Measurements from ENCODE around the gene NOVA2. TPM values are rescaled to one million over a fixed set of nuclear protein-coding genes. Genes with fewer than 3 reads are reported as not detected.

Gene NOVA2
- total RNA-seq, 1 experiment from 2014 or later, result not detected

DNA sequence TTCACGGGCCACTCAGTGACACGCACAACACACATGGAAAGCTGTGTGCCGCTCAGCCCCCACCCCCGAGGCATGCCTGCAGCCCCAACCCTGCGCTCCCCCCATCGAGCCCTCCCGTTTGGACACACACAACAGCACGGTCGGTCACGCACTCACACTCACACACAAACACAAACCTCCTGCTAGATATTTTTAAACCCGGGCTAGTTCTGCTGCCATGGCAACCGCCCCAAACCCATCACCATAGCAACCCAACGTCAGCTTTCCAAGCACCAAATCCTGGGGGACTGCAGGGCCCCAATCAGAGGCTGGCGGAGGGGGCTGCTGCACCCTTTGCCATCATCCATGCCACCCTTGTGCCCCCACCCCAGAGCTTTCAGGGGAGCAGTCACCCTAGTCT lies 2.5 kb upstream of the NOVA2 start:
- intact Hi-C loops (cut with micrococcal nuclease), result no loop called here
- no peaks in the 10 kb centered on the region for H3K9me3 Mint-ChIP-seq (ENCODE audit: unreplicated experiment)
- no peak overlapping the region for H3K27ac Mint-ChIP-seq (ENCODE audit: low read depth, unreplicated experiment)
- H3K36me3 Mint-ChIP-seq (ENCODE audit: insufficient read depth, unreplicated experiment), result no peaks in the 10 kb centered on the region
- no TSS peak for BruUV-seq (replicated peaks)
- DNase-seq (ENCODE audit: unreplicated experiment), result no peak
- ChIA-PET CTCF (interaction anchor here (0.7 kb wide), 1 partner anchor 17 kb away, joined by 3 read pairs; no protein-coding TSS in a partner anchor), POLR2A (no interaction called here)
- peaks cover 11% of the 10 kb centered on the region for H3K4me1 Mint-ChIP-seq (ENCODE audit: insufficient read depth, unreplicated experiment)
- no peak overlapping the region for H3K4me3 Mint-ChIP-seq (ENCODE audit: unreplicated experiment)
- TF ChIP-seq, protein P1, sequence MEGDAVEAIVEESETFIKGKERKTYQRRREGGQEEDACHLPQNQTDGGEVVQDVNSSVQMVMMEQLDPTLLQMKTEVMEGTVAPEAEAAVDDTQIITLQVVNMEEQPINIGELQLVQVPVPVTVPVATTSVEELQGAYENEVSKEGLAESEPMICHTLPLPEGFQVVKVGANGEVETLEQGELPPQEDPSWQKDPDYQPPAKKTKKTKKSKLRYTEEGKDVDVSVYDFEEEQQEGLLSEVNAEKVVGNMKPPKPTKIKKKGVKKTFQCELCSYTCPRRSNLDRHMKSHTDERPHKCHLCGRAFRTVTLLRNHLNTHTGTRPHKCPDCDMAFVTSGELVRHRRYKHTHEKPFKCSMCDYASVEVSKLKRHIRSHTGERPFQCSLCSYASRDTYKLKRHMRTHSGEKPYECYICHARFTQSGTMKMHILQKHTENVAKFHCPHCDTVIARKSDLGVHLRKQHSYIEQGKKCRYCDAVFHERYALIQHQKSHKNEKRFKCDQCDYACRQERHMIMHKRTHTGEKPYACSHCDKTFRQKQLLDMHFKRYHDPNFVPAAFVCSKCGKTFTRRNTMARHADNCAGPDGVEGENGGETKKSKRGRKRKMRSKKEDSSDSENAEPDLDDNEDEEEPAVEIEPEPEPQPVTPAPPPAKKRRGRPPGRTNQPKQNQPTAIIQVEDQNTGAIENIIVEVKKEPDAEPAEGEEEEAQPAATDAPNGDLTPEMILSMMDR (IDR thresholded peaks at IDR 0.05; ENCODE audit: unreplicated experiment), result no peak
- peaks cover 20% of the 10 kb centered on the region for H3K27me3 Mint-ChIP-seq (ENCODE audit: insufficient read depth, unreplicated experiment)

- no peak overlapping the region for H3K4me3 Mint-ChIP-seq (ENCODE audit: unreplicated experiment)
These were observed 1.8 kb upstream of the NOVA2 start for GRCh38 chr19:45975306-45976070.

DNA sequence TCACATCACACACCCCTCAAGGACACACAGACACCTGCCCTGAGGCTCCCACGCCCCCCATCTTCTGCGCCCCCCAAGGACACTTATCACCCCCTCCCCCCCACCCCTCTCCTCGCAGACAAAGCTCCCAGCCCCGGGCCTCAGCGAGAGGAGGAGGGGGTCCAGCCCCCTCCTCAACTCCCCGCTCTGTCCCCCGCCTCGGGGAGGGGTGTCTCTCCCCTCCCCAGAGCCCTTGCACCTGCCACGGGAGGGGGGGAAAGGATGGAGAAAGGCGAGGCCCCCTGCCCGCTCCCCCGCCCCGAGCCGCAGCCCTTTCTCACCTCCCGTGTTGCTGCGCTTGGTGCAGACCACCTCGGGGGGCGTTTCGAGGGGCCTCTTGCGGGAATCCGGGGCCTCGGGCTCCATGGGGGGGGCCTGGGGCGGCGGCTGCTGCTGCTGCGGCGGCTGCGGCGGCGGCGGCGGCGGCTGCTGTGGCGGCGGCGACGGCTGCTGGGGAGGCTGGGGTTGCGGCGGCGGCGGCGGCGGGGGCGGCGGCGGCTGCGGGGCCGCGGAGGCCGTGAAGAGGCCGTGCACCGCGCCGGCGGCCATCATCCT lies 621 bp downstream of the NOVA2 start:
- no peak for DNase-seq (ENCODE audit: unreplicated experiment)
- Mint-ChIP-seq H3K9me3 (ENCODE audit: unreplicated experiment) (no peaks in the 10 kb centered on the region), H3K27me3 (ENCODE audit: insufficient read depth, unreplicated experiment) (peaks cover 48% of the 10 kb centered on the region), H3K4me3 (ENCODE audit: unreplicated experiment) (no peak overlapping the region), H3K4me1 (ENCODE audit: insufficient read depth, unreplicated experiment) (peaks cover 11% of the 10 kb centered on the region), H3K27ac (ENCODE audit: low read depth, unreplicated experiment) (no peak overlapping the region), H3K36me3 (ENCODE audit: insufficient read depth, unreplicated experiment) (no peaks in the 10 kb centered on the region)
- intact Hi-C loops (cut with micrococcal nuclease), result no loop called here
- ChIA-PET CTCF (no interaction called here), POLR2A (no interaction called here)
- TF ChIP-seq, protein P1 (IDR thresholded peaks at IDR 0.05; ENCODE audit: unreplicated experiment), result no peak
- no TSS peak for BruUV-seq (replicated peaks)

More at GRCh38 chr19:45975306-45976070, 1.8 kb upstream of the NOVA2 start:
- H3K27ac Mint-ChIP-seq (ENCODE audit: low read depth, unreplicated experiment), result no peak overlapping the region
- H3K4me1 Mint-ChIP-seq (ENCODE audit: insufficient read depth, unreplicated experiment), result peaks cover 11% of the 10 kb centered on the region
- ChIA-PET CTCF (no interaction called here), POLR2A (no interaction called here)
- H3K27me3 Mint-ChIP-seq (ENCODE audit: insufficient read depth, unreplicated experiment), result peaks cover 25% of the 10 kb centered on the region
- TF ChIP-seq, protein P1 (IDR thresholded peaks at IDR 0.05; ENCODE audit: unreplicated experiment), result no peak
- intact Hi-C loops (cut with micrococcal nuclease), result no loop called here
- H3K9me3 Mint-ChIP-seq (ENCODE audit: unreplicated experiment), result no peaks in the 10 kb centered on the region
- no peaks in the 10 kb centered on the region for H3K36me3 Mint-ChIP-seq (ENCODE audit: insufficient read depth, unreplicated experiment)
- DNase-seq (ENCODE audit: unreplicated experiment), result no peak
- BruUV-seq (replicated peaks), result no TSS peak

DNA sequence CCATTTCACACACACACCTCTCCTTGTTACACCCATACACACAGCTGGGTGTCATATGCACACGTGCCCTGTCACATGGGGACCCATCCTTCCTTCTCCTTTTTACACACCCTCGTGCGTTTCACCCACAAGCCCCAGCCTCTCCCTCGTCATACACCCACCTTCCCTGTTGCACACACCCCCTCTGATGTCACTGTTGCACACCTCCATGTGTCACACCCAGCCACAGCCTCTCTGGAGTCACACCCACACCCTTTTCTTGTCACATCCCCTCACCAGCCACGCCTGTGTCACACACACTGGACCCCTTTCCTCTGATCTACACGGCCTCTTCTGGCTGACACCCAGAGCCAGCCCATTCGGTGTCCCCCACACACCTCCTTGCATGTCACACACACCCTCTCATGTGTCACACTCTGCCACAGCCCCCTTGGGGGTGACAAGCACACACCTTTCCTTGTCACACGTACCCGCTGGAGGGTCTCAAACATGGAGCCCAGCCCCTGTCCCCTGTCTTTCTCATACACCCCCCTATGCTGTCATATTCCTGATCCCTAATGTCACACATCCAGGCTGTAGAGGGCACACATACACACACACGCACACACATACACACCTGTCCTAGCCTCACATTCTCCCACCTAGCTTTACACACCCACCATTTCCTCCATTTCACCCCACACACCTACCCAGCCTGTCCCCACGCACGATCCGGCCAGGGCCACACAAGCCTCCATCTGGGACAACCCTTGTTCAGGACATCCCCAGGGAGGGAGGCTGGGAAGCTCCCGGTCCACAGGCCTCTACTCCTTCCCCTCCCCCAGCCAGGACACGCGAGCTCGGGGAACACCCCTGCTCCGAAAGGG lies 1.4 kb downstream of the NOVA2 start:
- DNase-seq (ENCODE audit: unreplicated experiment), result no peak
- no TSS peak for BruUV-seq (replicated peaks)
- Mint-ChIP-seq H3K4me1 (ENCODE audit: insufficient read depth, unreplicated experiment) (peaks cover 11% of the 10 kb centered on the region), H3K36me3 (ENCODE audit: insufficient read depth, unreplicated experiment) (no peaks in the 10 kb centered on the region), H3K27ac (ENCODE audit: low read depth, unreplicated experiment) (no peak overlapping the region), H3K27me3 (ENCODE audit: insufficient read depth, unreplicated experiment) (peaks cover 55% of the 10 kb centered on the region), H3K9me3 (ENCODE audit: unreplicated experiment) (no peaks in the 10 kb centered on the region), H3K4me3 (ENCODE audit: unreplicated experiment) (no peak overlapping the region)
- ChIA-PET CTCF (no interaction called here), POLR2A (no interaction called here)
- intact Hi-C loops (cut with micrococcal nuclease), result no loop called here
- TF ChIP-seq, protein P1 (IDR thresholded peaks at IDR 0.05; ENCODE audit: unreplicated experiment), result no peak

Data from MCF 10A (cell line).